Panc1 (cell line): ENCODE results near the gene KRT9. TPM values are rescaled to one million over a fixed set of nuclear protein-coding genes. Genes with fewer than 3 reads are reported as not detected.

Experiments
- ATAC-seq: fragments of 200-7000 bp; cut with Tn5 transposase; 2 replicates; pipeline ENCODE4 v1.9.1; 2020; ENCODE audit warnings: mild to moderate bottlenecking, moderate library complexity
- BruUV-seq: library from RNA; stranded (reverse); fragments of 400-500 nt; replicated peaks from 2 replicates; lab custom pipeline; 2021; lab: Mats Ljungman, UMichigan
- CTCF ChIA-PET: fragments of 300-600 bp; sonication (Branson Sonifier 250); formaldehyde crosslinking; loops from one replicate; lab custom pipeline; 2022; ENCODE audit warnings: antibody characterized with exemption; lab: Charles Lee
- POLR2A ChIA-PET: fragments of 300-600 bp; sonication (Branson Sonifier 250); formaldehyde crosslinking; loops from one replicate; lab custom pipeline; 2022; ENCODE audit warnings: antibody characterized with exemption; lab: Charles Lee
- DNase-seq: peaks from one replicate; pipeline ENCODE4 v3.0.0-alpha.2; 2010; ENCODE audit warnings: low read depth, low spot score
- H3K27ac ChIP-seq: 2 replicates; pipeline ENCODE4 v1.5.1; 2011; ENCODE audit warnings: mild to moderate bottlenecking, low read length, inconsistent platforms
- H3K27me3 ChIP-seq: fragments of 200-500 bp; sonication (Bioruptor generic); 2 replicates; pipeline ENCODE4 v1.6.0; 2014; ENCODE audit warnings: low read length, inconsistent platforms; ENCODE audit not compliant: control insufficient read depth, insufficient read depth
- H3K36me3 ChIP-seq: fragments of 200-500 bp; sonication (Bioruptor generic); 2 replicates; pipeline ENCODE4 v1.5.1; 2014; ENCODE audit warnings: inconsistent platforms, mild to moderate bottlenecking, low read length, moderate library complexity; ENCODE audit not compliant: control insufficient read depth, insufficient read depth
- H3K4me1 ChIP-seq: 2 replicates; pipeline ENCODE4 v1.5.1; 2011; ENCODE audit warnings: inconsistent platforms, mild to moderate bottlenecking, low read length, moderate library complexity; ENCODE audit not compliant: control insufficient read depth, insufficient read depth
- H3K4me3 ChIP-seq, 2 experiments: 2 replicates each; pipeline ENCODE4 v1.5.1; 2011 to 2012; ENCODE audit warnings: low read depth in 2 of 2, low read length in 2 of 2, mild to moderate bottlenecking in 2 of 2, inconsistent platforms in 1 of 2, moderate library complexity in 1 of 2
- H3K9me3 ChIP-seq: fragments of 200-500 bp; sonication (Bioruptor generic); 2 replicates; pipeline ENCODE4 v1.5.1; 2014; ENCODE audit warnings: low read depth, mild to moderate bottlenecking, inconsistent platforms, low read length, moderate library complexity; ENCODE audit not compliant: control insufficient read depth, insufficient read depth
- POLR2AphosphoS5 ChIP-seq: IDR thresholded peaks from 2 replicates; pipeline ENCODE4 v1.6.1; 2012; ENCODE audit warnings: mild to moderate bottlenecking, low read depth, low read length, moderate library complexity
- SIN3A ChIP-seq: IDR thresholded peaks from 2 replicates; pipeline ENCODE4 v1.6.1; 2012; ENCODE audit warnings: low read depth, mild to moderate bottlenecking, low read length, moderate library complexity, borderline replicate concordance; ENCODE audit not compliant: insufficient read depth
- TCF7L2 ChIP-seq: IDR thresholded peaks from 2 replicates; pipeline ENCODE4 v1.6.1; 2011; ENCODE audit warnings: mild to moderate bottlenecking, low read depth, low read length, inconsistent platforms
- in situ Hi-C: cut with HindIII; loops from 2 replicates; pipeline ENCODE4 v1.10.0; 2016; ENCODE audit warnings: low sequenced_read_pairs, low pct_unique_long_range_greater_than_20kb
- intact Hi-C: fragments of 100-400 bp; cut with micrococcal nuclease; formaldehyde crosslinking; loops from one replicate; pipeline ENCODE4 v1.10.0; 2022; ENCODE audit not compliant: unreplicated experiment
- total RNA-seq: library from RNA; stranded (reverse); gene quantifications from one replicate; pipeline ENCODE4 v1.2.1, GENCODE V29; 2021; ENCODE audit not compliant: unreplicated experiment
- TF ChIP-seq, protein P1 (sequence below), 2 experiments: IDR thresholded peaks; 2 replicates each; pipeline ENCODE4 v1.6.1; 2011 to 2012; ENCODE audit warnings: low read depth in 2 of 2, control low read depth in 1 of 2, low read length in 1 of 2, mild to moderate bottlenecking in 1 of 2, moderate library complexity in 1 of 2; ENCODE audit not compliant: insufficient read depth in 1 of 2
- TF ChIP-seq, protein P2 (sequence below): fragments of 450-650 bp; IDR thresholded peaks from 2 replicates; pipeline ENCODE4 v1.5.1; 2017; ENCODE audit warnings: mild to moderate bottlenecking

Gene KRT9
- total RNA-seq, 1 experiment from 2014 or later: not detected

DNA sequence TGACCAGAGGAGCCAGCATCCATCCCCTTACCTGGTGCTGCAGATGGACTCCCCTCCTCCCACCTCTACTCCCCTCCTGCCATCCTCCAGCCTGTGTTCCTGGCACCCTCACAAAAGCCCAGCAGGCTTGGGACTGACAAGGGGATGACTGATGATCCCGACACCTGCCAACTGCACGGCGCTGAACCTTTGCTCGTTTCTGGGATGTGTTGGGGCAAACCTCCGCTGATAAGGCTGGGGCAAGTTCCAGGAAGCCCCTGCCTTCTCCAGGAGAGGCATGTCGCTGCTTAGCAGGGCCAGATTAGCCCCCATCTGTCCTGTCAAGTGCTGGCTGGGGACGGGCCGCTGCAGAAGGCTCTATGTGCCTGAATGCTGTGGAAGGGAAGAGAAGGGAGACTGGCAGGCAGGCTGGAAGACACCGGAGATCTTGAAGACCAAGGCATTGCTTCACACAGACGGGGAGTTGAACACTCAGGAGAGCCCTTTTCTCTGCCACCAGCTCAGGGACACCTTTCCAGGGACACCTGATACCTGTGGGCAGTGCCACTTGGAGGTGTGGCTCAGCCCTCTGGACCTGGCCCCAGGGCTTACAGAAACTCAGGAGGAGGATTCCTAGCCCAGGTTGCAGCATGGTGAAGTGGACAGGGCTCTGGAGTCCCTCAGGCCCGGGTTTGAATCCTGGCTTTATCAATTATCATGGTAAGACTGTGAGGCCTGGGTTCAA lies 52.2 kb downstream of the KRT9 start:
- TF ChIP-seq TCF7L2: peak; percentile 22; the same call in 1 of the 2 replicates
- TF ChIP-seq, protein P1, sequence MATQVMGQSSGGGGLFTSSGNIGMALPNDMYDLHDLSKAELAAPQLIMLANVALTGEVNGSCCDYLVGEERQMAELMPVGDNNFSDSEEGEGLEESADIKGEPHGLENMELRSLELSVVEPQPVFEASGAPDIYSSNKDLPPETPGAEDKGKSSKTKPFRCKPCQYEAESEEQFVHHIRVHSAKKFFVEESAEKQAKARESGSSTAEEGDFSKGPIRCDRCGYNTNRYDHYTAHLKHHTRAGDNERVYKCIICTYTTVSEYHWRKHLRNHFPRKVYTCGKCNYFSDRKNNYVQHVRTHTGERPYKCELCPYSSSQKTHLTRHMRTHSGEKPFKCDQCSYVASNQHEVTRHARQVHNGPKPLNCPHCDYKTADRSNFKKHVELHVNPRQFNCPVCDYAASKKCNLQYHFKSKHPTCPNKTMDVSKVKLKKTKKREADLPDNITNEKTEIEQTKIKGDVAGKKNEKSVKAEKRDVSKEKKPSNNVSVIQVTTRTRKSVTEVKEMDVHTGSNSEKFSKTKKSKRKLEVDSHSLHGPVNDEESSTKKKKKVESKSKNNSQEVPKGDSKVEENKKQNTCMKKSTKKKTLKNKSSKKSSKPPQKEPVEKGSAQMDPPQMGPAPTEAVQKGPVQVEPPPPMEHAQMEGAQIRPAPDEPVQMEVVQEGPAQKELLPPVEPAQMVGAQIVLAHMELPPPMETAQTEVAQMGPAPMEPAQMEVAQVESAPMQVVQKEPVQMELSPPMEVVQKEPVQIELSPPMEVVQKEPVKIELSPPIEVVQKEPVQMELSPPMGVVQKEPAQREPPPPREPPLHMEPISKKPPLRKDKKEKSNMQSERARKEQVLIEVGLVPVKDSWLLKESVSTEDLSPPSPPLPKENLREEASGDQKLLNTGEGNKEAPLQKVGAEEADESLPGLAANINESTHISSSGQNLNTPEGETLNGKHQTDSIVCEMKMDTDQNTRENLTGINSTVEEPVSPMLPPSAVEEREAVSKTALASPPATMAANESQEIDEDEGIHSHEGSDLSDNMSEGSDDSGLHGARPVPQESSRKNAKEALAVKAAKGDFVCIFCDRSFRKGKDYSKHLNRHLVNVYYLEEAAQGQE (IDR thresholded peaks at IDR 0.05; ENCODE audit: insufficient read depth in 1 of 2, low read depth in 2 of 2, low read length in 1 of 2): no peak
- peak; percentile 40; the same call in 1 of the 2 replicates for TF ChIP-seq POLR2AphosphoS5
- TF ChIP-seq, protein P2, sequence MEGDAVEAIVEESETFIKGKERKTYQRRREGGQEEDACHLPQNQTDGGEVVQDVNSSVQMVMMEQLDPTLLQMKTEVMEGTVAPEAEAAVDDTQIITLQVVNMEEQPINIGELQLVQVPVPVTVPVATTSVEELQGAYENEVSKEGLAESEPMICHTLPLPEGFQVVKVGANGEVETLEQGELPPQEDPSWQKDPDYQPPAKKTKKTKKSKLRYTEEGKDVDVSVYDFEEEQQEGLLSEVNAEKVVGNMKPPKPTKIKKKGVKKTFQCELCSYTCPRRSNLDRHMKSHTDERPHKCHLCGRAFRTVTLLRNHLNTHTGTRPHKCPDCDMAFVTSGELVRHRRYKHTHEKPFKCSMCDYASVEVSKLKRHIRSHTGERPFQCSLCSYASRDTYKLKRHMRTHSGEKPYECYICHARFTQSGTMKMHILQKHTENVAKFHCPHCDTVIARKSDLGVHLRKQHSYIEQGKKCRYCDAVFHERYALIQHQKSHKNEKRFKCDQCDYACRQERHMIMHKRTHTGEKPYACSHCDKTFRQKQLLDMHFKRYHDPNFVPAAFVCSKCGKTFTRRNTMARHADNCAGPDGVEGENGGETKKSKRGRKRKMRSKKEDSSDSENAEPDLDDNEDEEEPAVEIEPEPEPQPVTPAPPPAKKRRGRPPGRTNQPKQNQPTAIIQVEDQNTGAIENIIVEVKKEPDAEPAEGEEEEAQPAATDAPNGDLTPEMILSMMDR: no peak
- TF ChIP-seq SIN3A: no peak
- H3K4me3 ChIP-seq: peak overlapping the region in 1 of 2 experiments; percentile 17; a peak in 1 of 4 replicates
- in situ Hi-C loops (no loop called here), intact Hi-C loops (loop anchor here (10.0 kb wide), 1 partner anchor 615 kb away; no protein-coding TSS in a partner anchor)
- no peaks in the 10 kb centered on the region for H3K27me3 ChIP-seq
- no peaks in the 10 kb centered on the region for H3K9me3 ChIP-seq
- ChIA-PET CTCF (interaction anchor here (0.7 to 6.0 kb wide), 5 partner anchors 29 to 146 kb away, joined by 3 to 46 read pairs (median 7); no protein-coding TSS in a partner anchor), POLR2A (no interaction called here)
- DNase-seq: no peak
- H3K4me1 ChIP-seq: peaks cover 74% of the 10 kb centered on the region
- no TSS peak for BruUV-seq
- peaks cover 3% of the 10 kb centered on the region; the same call in 1 of the 2 replicates for H3K36me3 ChIP-seq
- H3K27ac ChIP-seq: peak overlapping the region; percentile 96
- no peak; the same call in 1 of the 2 replicates for ATAC-seq

DNA sequence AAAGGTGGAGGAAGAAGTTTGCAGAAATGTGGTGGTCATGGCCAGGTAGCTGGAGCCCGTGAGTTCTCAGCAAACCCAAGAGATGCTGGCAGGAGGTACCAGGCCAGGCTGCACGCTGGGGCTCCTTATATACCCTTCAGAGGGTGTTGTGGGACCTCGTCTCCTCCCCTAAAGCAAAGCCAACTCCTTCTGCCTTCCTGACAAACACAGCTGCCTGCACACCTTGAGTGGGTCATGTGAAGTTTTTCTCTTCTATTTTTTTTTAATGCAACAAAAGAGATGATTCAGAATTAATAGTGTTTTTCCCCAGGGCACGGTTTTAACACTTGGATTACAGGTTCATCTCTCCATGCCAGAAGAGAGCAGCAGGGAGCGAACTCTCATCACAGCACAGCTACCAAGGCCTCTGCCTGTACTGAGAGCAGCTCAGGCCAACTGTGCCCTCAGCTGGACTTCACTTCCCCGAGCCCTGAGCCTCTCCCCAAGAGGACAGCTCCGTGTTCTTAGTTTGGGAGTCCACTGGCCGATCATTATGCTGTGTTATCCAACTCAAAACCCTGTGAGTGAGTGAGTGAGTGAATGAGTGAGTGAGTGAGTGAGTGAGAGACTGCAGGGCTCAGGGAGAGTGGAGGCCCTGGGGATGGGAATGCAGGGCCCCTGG lies 52.9 kb downstream of the KRT9 start, which contains the start of gene KRT15:
Gene KRT15, minus strand, starts transcription at position 102 of the 661 bp plus-strand sequence. Its CDS starts 63 bp downstream, at position 39.
- peaks cover 68% of the 10 kb centered on the region for H3K4me1 ChIP-seq
- intact Hi-C loops (no loop called here), in situ Hi-C loops (no loop called here)
- TF ChIP-seq POLR2AphosphoS5: peak; percentile 41; the same call in 1 of the 2 replicates
- no peak for TF ChIP-seq TCF7L2
- H3K9me3 ChIP-seq: no peaks in the 10 kb centered on the region
- BruUV-seq: no TSS peak
- no peak for DNase-seq
- peaks cover 3% of the 10 kb centered on the region; the same call in 1 of the 2 replicates for H3K36me3 ChIP-seq
- peak; percentile 22 for ATAC-seq
- POLR2A ChIA-PET: interaction anchor here (0.8 kb wide), 1 partner anchor 26 kb away, joined by 3 read pairs; no protein-coding TSS in a partner anchor
- peak within 1 kb of the TSS; percentile 96 for H3K27ac ChIP-seq
- CTCF ChIA-PET: interaction anchor here (0.6 to 1.5 kb wide), 4 partner anchors 30 to 768 kb away, joined by 3 to 22 read pairs (median 4); no protein-coding TSS in a partner anchor
- peak within 1 kb of the TSS in 1 of 2 experiments; percentile 17; a peak in 1 of 4 replicates for H3K4me3 ChIP-seq
- no peaks in the 10 kb centered on the region for H3K27me3 ChIP-seq
